Activated T-cell treated with anti-CD3 and anti-CD28 coated beads, Interleukin-2, amount 50 U/mL, for 72 hours (primary cell): ENCODE data around the gene MGST1. TPM values are rescaled to one million over a fixed set of nuclear protein-coding genes. Genes with fewer than 3 reads are reported as not detected.
"Not testable (repeated sequence)": the region's sequence is repeated elsewhere in the genome, so short reads cannot be mapped to it uniquely, and the experiment has no call there.

ENCODE experiments used
- ATAC-seq, 2 donors: fragments of 150-1000 bp; cut with Tn5 transposase; replicated peaks in 1 of 2; 2 replicates each; pipeline ENCODE4 v1.10.0; 2021; ENCODE audit warnings: moderate library complexity in 2 of 2, mild to moderate bottlenecking in 1 of 2
- DNase-seq, 2 donors: peaks; one replicate each; pipeline ENCODE4 v3.0.0; 2021 to 2022; ENCODE audit warnings: mixed read lengths in 1 of 2
- H3K27ac Mint-ChIP-seq: one replicate; pipeline ENCODE4 v1.8.0; 2022; ENCODE audit warnings: mild to moderate bottlenecking, moderate library complexity, mixed read lengths
- H3K27me3 Mint-ChIP-seq: one replicate; pipeline ENCODE4 v1.8.0; 2022; ENCODE audit warnings: low read depth, mixed read lengths
- H3K36me3 Mint-ChIP-seq, 2 donors: one replicate each; pipeline ENCODE4 v1.8.0; 2022; ENCODE audit warnings: mixed read lengths in 2 of 2, mild to moderate bottlenecking in 1 of 2; ENCODE audit not compliant: insufficient read depth in 2 of 2
- H3K4me1 Mint-ChIP-seq: one replicate; pipeline ENCODE4 v1.8.0; 2022; ENCODE audit warnings: low read depth, mixed read lengths
- H3K4me3 Mint-ChIP-seq, 2 donors: one replicate each; pipeline ENCODE4 v1.8.0; 2022; ENCODE audit warnings: mild to moderate bottlenecking in 2 of 2, mixed read lengths in 2 of 2, moderate library complexity in 2 of 2
- H3K9me3 Mint-ChIP-seq, 2 donors: one replicate each; pipeline ENCODE4 v1.8.0; 2022; ENCODE audit warnings: mixed read lengths in 2 of 2
- total RNA-seq, 2 donors: library from RNA; stranded (reverse); gene quantifications; one replicate each; pipeline ENCODE4 v1.2.3, GENCODE V29; 2022

MGST1 gene
- total RNA-seq, 2 donors from 2014 or later, result not detected

DNA sequence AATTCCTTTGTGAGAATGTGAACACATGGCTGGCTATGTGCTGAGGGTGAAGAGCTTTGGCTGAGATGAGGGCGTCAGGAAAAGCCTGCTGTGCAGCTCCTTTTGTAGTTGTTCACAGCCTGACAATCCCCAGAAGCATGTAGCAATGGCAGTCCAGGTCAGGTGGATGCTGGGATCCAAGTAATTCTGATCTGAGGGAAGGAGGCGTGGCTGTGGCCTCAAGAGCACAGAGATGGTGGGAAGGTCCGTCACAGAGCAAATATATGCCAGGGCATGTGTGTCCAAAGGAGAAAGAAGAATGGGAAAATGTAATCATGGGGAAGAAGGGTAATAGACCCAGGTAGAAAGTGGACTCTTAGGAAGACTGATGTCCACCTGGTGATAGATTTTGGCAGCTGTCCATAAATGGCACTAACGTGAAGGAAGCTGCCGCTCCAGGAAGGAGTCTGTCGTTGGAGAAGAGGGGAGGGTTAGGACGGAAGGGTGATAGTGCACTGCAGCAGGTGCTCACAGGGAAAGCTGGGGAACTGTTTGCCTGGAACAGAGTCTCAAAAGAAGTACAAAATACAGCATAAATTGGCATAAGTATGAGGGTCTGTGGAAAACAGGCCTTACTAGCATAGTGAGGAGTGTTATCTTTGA lies 13.8 kb downstream of the MGST1 start:
- Mint-ChIP-seq H3K27ac (no peak overlapping the region), H3K36me3 (no peaks in the 10 kb centered on the region), H3K4me3 (no peak overlapping the region), H3K9me3 (peaks cover 4 to 9% of the 10 kb centered on the region in 2 donors), H3K27me3 (no peaks in the 10 kb centered on the region), H3K4me1 (no peaks in the 10 kb centered on the region)
- DNase-seq, result no peak
- ATAC-seq, result no peak

DNA sequence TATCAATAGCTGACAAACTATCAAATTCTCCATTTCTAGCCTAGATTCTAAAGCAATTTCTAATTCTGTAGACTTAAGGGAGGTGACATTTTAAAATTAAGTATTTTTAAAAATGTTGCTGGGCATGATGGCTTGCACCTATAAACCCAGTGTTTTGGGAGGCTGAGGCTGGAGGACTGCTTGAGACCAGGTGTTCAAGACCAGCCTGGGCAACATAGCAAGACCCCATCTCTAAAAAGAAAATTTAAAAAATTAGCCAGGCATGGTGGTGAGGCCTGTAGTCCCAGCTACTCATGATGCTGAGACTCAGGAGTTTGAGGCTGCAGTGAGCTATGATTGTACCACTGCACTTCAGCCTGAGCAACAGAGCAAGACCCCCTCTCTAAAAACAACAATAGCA lies 15.1 kb downstream of the MGST1 start:
- H3K27me3 Mint-ChIP-seq, result no peaks in the 10 kb centered on the region
- no peak for DNase-seq
- H3K27ac Mint-ChIP-seq, result no peak overlapping the region
- no peak for ATAC-seq
- peaks cover 4 to 9% of the 10 kb centered on the region in 2 donors for H3K9me3 Mint-ChIP-seq
- H3K4me3 Mint-ChIP-seq, result no peak overlapping the region
- H3K4me1 Mint-ChIP-seq, result no peaks in the 10 kb centered on the region
- no peaks in the 10 kb centered on the region for H3K36me3 Mint-ChIP-seq

DNA sequence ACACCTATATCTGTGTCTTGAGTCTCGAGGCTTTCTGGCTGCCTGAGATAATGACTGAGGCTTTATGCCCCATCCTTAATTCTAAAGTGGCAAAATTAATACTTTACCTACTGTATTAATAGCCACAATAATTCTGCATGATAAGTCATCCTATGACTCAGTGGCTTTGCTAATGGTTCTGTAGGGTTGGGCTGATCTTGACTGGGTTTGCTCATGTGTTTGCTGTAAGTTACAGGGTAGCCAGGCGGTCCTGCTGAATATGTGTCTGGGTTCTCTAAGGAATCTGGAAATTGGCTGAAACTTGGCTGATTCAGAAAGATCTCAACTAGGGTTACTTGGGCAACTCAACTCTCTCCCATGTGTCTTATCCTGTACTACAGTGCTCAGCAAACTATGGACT lies 21.7 kb downstream of the MGST1 start:
- ATAC-seq, result no peak
- Mint-ChIP-seq H3K4me3 (no peak overlapping the region), H3K4me1 (no peaks in the 10 kb centered on the region), H3K27me3 (no peaks in the 10 kb centered on the region), H3K9me3 (peaks cover 0 to 6% of the 10 kb centered on the region in 2 donors), H3K36me3 (no peaks in the 10 kb centered on the region), H3K27ac (no peak overlapping the region)
- DNase-seq, result no peak

DNA sequence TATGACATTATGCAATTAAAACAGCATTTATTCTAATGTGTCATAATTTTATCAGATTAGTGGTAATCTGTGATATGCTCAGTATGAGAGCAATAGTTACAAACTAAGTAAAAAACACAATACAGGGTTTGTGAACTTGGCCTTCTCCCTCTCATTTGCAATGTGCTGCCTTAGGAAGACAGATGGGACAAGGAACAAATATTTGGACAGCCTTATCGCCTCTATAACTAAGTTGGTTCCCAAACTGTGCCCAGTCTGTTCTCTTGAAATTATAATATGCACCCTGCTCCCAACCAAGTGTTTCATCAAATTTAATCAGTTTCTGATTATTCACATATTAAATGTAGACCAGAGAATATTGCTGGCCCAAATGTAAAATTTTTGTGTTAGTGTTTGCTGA lies 22.7 kb downstream of the MGST1 start:
- no peak overlapping the region for H3K27ac Mint-ChIP-seq
- no peaks in the 10 kb centered on the region for H3K27me3 Mint-ChIP-seq
- H3K9me3 Mint-ChIP-seq, result peaks cover 0 to 6% of the 10 kb centered on the region in 2 donors
- ATAC-seq (no peak), DNase-seq (no peak)
- no peak overlapping the region for H3K4me3 Mint-ChIP-seq
- H3K36me3 Mint-ChIP-seq, result no peaks in the 10 kb centered on the region
- H3K4me1 Mint-ChIP-seq, result no peaks in the 10 kb centered on the region

DNA sequence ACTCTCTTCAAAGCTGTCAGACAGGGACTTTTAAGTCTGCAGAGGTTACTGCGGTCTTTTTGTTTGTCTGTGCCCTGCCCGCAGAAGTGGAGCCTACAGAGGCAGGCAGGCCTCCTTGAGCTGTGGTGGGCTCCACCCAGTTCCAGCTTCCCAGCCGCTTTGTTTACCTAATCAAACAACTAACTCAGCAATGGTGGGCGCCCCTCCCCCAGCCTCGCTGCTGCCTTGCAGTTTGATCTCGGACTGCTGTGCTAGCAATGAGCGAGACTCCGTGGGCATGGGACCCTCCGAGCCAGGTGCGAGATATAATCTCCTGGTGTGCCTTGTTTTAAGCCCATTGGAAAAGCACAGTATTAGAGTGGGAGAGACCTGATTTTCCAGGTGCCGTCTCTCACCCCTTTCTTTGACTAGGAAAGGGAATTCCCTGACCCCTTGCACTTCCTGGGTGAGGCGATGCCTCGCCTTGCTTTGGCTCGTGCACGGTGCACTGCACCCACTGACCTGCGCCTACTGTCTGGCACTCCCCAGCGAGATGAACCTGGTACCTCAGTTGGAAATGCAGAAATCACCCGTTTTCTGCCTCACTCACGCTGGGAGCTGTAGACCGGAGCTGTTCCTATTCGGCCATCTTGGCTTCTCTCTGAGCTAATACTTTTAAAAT lies 35.3 kb downstream of the MGST1 start:
- not testable (repeated sequence) for H3K4me3 Mint-ChIP-seq, H3K9me3 Mint-ChIP-seq, DNase-seq, H3K27me3 Mint-ChIP-seq, H3K36me3 Mint-ChIP-seq, H3K4me1 Mint-ChIP-seq, ATAC-seq, H3K27ac Mint-ChIP-seq

DNA sequence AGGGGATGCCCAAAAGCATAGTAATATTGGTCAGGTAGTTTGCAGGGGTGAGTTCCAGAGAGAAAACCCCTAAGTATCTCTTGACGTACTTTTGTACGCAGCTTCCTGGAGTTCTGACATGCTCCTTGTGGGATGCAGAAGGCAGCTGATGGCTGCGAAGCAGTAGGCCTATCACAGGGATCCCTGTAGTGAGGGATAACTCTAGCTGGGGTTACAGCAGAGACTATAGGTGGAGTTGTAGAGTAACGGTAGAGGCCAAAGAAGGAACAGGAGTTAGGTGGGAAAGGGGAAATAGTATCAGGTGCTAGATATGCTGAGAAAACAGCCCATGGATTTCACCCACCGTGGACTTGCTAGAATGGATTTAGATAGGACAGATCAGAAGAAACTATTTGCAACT lies 37.3 kb downstream of the MGST1 start:
- Mint-ChIP-seq H3K4me3 (no peak overlapping the region), H3K9me3 (peaks cover 5 to 6% of the 10 kb centered on the region in 2 donors), H3K36me3 (no peaks in the 10 kb centered on the region), H3K27me3 (no peaks in the 10 kb centered on the region), H3K4me1 (no peaks in the 10 kb centered on the region), H3K27ac (no peak overlapping the region)
- DNase-seq (no peak), ATAC-seq (no peak)

DNA sequence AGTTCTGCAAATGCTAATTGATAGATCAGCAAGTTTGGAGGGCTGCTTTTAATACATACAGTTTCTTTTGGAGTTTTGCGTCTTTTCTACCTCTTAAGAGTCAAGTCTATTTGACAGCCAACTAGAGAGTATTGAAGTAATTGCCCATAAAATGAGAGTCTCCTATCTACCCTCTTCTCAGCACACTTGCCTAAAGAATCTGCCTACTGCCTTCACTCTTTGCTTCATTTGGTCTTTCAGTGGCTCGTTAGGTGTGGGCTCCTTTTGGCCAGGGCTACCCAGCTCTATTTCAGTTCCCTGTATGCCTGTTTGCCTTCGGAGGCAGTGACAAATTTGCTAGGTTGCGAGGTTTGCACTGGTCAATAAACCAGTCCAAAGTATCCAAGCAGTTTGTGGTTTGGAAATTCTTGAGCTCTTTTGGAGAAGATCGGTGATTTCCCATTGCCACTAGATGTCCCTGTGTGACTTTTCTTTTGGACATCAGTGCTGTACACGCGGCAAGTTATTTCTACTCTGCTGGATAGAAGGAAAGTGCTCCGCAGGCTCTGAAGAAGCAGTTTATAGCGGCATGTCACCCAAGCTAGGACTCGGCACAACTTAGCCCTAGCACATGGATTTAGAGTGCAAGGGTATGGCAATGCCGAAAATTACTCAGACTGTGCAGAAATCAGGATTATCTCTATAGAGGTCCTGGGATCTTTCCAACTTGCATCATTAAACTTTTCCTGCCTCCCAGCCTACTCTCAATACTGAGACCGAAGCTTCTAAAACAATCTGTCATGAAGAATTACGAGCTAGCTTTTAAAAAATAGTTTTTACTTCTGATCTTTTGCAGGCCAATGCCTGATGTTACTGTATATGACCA lies 38.6 kb downstream of the MGST1 start:
- no peak for ATAC-seq
- H3K36me3 Mint-ChIP-seq, result no peaks in the 10 kb centered on the region
- no peaks in the 10 kb centered on the region for H3K4me1 Mint-ChIP-seq
- no peak for DNase-seq
- no peak overlapping the region for H3K27ac Mint-ChIP-seq
- H3K9me3 Mint-ChIP-seq, result peaks cover 5 to 8% of the 10 kb centered on the region in 2 donors
- no peaks in the 10 kb centered on the region for H3K27me3 Mint-ChIP-seq
- H3K4me3 Mint-ChIP-seq, result no peak overlapping the region

DNA sequence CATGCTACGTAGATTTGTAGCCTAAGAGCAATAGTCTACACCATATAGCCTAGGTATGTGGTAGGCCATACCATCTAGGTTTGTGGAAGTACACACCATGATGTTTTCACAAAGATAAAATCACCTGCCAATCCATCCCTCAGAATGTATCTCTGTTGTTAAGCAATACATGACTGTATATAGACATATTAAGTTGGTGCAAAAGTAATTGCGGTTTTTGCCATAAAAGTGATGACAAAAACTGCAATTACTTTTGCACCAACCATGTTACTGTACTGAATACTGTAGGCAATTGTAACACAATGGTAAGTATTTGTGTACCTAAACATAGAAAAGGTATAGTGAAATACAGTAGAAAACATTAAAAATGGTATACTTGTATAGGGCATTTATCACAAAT lies 40.5 kb downstream of the MGST1 start:
- no peaks in the 10 kb centered on the region for H3K36me3 Mint-ChIP-seq
- H3K4me1 Mint-ChIP-seq, result no peaks in the 10 kb centered on the region
- no peak for ATAC-seq
- no peak overlapping the region for H3K27ac Mint-ChIP-seq
- H3K4me3 Mint-ChIP-seq, result no peak overlapping the region
- peaks cover 5 to 12% of the 10 kb centered on the region in 2 donors for H3K9me3 Mint-ChIP-seq
- H3K27me3 Mint-ChIP-seq, result no peaks in the 10 kb centered on the region
- DNase-seq, result no peak

DNA sequence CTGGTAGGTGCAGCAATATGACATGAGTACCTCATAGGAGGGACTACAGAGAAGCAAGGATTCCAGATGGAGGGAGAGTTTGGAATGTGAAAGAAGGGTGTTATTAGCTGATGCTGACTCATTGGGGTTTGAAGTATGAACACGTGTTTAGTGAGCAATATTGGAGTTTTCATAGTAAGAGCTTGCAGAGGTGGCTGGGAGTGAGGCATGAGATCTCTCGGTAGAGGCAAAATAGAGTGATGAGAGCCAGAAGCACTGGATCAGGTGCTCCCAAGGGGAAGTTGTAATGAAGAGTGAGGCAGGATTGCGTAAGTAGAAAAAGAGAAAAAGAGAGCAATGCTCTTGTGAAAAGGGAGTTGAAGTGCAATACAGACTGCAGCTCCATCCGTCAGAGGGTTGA lies 42.1 kb downstream of the MGST1 start:
- Mint-ChIP-seq H3K4me3 (no peak overlapping the region), H3K4me1 (no peaks in the 10 kb centered on the region), H3K27ac (no peak overlapping the region), H3K36me3 (no peaks in the 10 kb centered on the region), H3K27me3 (no peaks in the 10 kb centered on the region), H3K9me3 (peaks cover 5 to 10% of the 10 kb centered on the region in 2 donors)
- no peak for ATAC-seq
- no peak for DNase-seq

DNA sequence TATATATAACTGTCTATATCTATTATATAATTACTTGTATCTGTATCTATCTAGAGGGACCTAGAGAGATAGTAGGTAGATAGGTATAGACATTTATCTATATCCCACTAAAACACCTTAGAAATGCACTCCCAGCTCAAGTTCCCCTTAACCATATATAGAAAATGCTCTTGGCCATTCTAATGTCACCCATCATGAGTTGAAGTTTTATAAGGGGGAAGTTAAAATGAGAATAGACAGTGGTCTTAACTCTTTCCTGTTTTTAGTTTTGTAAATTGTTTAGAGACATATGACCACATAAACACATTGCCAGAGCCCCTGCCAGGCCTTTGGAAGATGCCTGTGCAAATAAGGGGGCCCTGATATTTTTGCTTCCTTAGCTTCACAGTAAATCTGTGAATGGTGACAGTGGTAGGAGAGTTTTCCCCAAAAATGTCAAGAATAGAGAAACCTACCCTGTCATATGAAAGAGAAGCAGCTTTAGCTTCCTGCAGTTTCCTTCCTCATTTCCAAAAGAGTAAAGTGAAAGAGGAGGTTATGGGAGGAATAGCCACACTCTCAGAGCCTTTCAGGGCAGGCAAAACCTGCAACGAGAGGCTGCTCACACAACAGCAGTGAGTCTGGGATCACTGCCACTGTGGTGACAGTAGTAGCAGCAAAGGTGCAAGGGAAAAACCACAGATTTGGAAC lies 45.5 kb downstream of the MGST1 start:
- DNase-seq (no peak), ATAC-seq (no peak)
- Mint-ChIP-seq H3K27me3 (no peaks in the 10 kb centered on the region), H3K4me1 (no peaks in the 10 kb centered on the region), H3K4me3 (no peak overlapping the region), H3K9me3 (peaks cover 1 to 10% of the 10 kb centered on the region in 2 donors), H3K36me3 (no peaks in the 10 kb centered on the region), H3K27ac (no peak overlapping the region)

DNA sequence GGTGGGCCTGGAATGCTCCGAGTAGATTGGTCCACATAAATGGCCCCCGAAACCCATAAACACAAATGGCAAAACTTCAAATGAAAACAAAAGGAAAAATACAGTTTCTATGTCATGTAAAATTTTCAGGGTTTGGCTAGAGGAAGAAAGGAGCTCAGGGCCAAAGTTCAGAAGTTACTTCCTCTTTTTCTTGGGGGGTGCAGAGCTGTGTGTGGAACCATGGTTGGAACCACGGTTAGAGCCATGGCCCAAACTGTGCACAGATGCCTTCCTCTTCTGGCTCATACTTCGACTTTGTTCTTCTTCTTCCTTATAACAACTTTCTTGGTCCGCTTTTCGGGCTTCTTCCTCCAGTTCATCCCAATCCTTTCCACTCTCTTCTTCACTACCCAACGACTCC lies 51.7 kb downstream of the MGST1 start:
- no peak for ATAC-seq
- no peak overlapping the region for H3K4me3 Mint-ChIP-seq
- no peak overlapping the region for H3K27ac Mint-ChIP-seq
- DNase-seq, result no peak
- no peaks in the 10 kb centered on the region for H3K36me3 Mint-ChIP-seq
- H3K27me3 Mint-ChIP-seq, result no peaks in the 10 kb centered on the region
- no peaks in the 10 kb centered on the region for H3K4me1 Mint-ChIP-seq
- no peaks in the 10 kb centered on the region for H3K9me3 Mint-ChIP-seq

DNA sequence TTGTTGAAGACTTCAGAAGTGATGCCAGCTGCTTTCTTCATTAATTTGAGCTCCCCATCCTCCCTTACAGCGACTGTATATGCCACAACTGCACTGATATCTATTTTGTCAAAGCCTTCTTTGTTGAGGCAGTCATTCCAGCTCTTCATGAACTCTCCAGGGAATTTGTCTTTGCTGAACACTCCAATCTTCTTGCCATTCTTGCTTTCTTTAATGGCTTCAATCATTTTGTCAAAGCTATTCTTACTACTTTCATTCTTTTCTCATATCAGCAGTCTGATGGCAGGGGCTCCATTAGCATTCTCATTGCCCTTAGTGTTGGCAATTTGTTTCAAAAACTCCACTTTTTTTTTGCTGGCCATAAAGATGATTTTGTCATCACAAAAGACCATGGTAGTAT lies 54.4 kb downstream of the MGST1 start:
- not testable (repeated sequence) for H3K27me3 Mint-ChIP-seq, DNase-seq, H3K36me3 Mint-ChIP-seq, H3K27ac Mint-ChIP-seq, H3K4me1 Mint-ChIP-seq, ATAC-seq, H3K9me3 Mint-ChIP-seq, H3K4me3 Mint-ChIP-seq

DNA sequence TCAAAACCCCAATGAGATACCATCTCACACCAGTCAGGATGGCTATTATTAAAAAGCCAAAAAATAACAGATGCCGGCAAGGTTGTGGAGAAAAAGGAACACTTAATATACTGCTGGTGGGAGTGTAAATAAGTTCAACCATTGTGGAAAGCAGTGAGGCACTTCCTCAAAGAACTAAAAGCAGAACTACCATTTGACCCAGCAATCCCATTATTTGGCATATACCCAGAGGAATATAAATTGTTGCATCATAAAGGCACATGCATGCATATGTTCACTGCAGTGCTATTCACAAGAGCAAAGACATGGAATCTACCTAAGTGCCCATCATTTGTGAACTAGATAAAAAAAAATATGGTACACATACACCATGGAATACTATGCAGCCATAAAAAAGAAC lies 59.9 kb downstream of the MGST1 start:
- no peak for ATAC-seq
- no peak overlapping the region for H3K4me3 Mint-ChIP-seq
- no peaks in the 10 kb centered on the region for H3K27me3 Mint-ChIP-seq

More for the DNA sequence above, 59.9 kb downstream of the MGST1 start:
- no peak overlapping the region for H3K27ac Mint-ChIP-seq
- DNase-seq, result no peak
- peaks cover 0 to 2% of the 10 kb centered on the region in 2 donors for H3K36me3 Mint-ChIP-seq
- H3K9me3 Mint-ChIP-seq, result peaks cover 3 to 17% of the 10 kb centered on the region in 2 donors
- H3K4me1 Mint-ChIP-seq, result no peaks in the 10 kb centered on the region
